OCI-LY1 (cell line): Measurements from ENCODE around the gene FBRSL1.

ENCODE experiments used
- EZH2 ChIP-seq: fragments of 200-600 bp; sonication (generic), shearing (Covaris generic); IDR thresholded peaks from 2 replicates; pipeline ENCODE4 v1.8.0; 2017; ENCODE audit warnings: borderline replicate concordance, mixed run types, mild to moderate bottlenecking, antibody characterized with exemption, low read length, moderate library complexity, mixed read lengths
- TF ChIP-seq, protein P1 (sequence below): fragments of 200-600 bp; sonication (generic), shearing (Covaris generic); IDR thresholded peaks from 2 replicates; pipeline ENCODE4 v1.5.1; 2017; ENCODE audit warnings: mild to moderate bottlenecking, antibody characterized with exemption, low read length, moderate library complexity, mixed read lengths

DNA sequence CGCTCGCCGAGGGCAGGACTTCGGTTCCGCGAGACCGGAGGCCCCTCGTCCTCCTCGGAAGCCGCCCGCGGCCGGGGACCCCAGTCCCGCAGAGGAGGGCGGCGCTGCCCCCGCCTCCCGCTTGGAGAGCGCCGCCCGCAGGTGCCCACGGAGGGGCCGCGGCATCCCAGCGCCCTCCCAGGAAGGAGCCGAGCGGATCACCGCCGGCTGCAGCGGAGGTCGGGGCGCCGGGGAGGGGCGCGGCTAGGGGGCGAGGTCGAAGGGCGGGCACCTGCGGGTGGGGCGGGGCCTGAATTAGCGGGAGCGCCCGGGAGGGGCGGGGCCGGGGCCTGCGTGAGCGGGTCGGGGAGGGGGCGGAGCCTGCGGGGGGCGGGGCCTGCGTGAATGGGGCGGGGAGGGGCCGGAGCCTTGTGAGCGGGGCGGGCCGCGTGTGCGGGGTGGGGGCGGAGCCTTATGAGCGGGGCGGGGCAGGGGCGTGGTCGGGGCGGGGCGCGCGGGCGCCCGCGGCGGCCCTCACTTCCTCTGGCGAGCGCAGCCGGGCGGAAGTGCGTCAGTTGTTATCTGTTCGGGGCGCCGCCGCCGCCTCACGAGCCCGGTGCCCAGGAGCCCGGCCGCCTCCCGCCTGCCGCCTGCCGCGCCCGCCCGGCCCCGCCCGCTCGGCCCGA lies at the start of gene FBRSL1:
- TF ChIP-seq, protein P1, sequence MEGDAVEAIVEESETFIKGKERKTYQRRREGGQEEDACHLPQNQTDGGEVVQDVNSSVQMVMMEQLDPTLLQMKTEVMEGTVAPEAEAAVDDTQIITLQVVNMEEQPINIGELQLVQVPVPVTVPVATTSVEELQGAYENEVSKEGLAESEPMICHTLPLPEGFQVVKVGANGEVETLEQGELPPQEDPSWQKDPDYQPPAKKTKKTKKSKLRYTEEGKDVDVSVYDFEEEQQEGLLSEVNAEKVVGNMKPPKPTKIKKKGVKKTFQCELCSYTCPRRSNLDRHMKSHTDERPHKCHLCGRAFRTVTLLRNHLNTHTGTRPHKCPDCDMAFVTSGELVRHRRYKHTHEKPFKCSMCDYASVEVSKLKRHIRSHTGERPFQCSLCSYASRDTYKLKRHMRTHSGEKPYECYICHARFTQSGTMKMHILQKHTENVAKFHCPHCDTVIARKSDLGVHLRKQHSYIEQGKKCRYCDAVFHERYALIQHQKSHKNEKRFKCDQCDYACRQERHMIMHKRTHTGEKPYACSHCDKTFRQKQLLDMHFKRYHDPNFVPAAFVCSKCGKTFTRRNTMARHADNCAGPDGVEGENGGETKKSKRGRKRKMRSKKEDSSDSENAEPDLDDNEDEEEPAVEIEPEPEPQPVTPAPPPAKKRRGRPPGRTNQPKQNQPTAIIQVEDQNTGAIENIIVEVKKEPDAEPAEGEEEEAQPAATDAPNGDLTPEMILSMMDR, result no peak
- no peak for TF ChIP-seq EZH2
